Activated CD4-positive, CD25-positive, alpha-beta regulatory T cell treated with anti-CD3 and anti-CD28 coated beads, Interleukin-2, amount 50 U/mL, for 24 hours (primary cell): ENCODE data around the gene UBE2D3.
"Not testable (repeated sequence)": the region's sequence is repeated elsewhere in the genome, so short reads cannot be mapped to it uniquely, and the experiment has no call there.

ENCODE experiments used
- ATAC-seq, 2 donors: fragments of 150-1000 bp; cut with Tn5 transposase; one replicate each; pipeline ENCODE4 v1.10.0; 2021; ENCODE audit warnings: mild to moderate bottlenecking in 1 of 2, moderate library complexity in 1 of 2

Gene UBE2D3

GRCh38 chr4:102829803-102830202 lies 2.5 kb upstream of the UBE2D3 start:
- no peak for ATAC-seq

GRCh38 chr4:102828497-102828808 lies 1.1 kb upstream of the UBE2D3 start:
- no peak for ATAC-seq

- peak; percentile 70 to 80 for ATAC-seq
Measured at GRCh38 chr4:102827674-102828496, 534 bp upstream of the UBE2D3 start.

GRCh38 chr4:102826105-102826889 lies 1.1 kb downstream of the UBE2D3 start:
- ATAC-seq: no peak

GRCh38 chr4:102825261-102826091 lies 1.9 kb downstream of the UBE2D3 start:
- ATAC-seq: no peak

GRCh38 chr4:102824398-102824797 lies 3.0 kb downstream of the UBE2D3 start:
- ATAC-seq: no peak

- no peak for ATAC-seq
Measured at GRCh38 chr4:102823897-102824296, 3.5 kb downstream of the UBE2D3 start.

GRCh38 chr4:102823464-102823863 lies 3.9 kb downstream of the UBE2D3 start:
- ATAC-seq: no peak

- ATAC-seq: peak; percentile 69 to 75
Measured at GRCh38 chr4:102819588-102820365, 7.6 kb downstream of the UBE2D3 start.

- ATAC-seq: not testable (repeated sequence)
Measured at GRCh38 chr4:102819100-102819499, 8.3 kb downstream of the UBE2D3 start.

GRCh38 chr4:102817613-102818268 lies 9.6 kb downstream of the UBE2D3 start:
- no peak for ATAC-seq

- no peak for ATAC-seq
Measured at GRCh38 chr4:102817021-102817605, 10.2 kb downstream of the UBE2D3 start.

GRCh38 chr4:102815981-102816380 lies 11.4 kb downstream of the UBE2D3 start:
- peak; percentile 49 to 60 for ATAC-seq

- peak; percentile 21 to 25 for ATAC-seq
Measured at GRCh38 chr4:102809691-102810090, 17.7 kb downstream of the UBE2D3 start.

GRCh38 chr4:102809190-102809589 lies 18.2 kb downstream of the UBE2D3 start:
- ATAC-seq: peak; percentile 55 to 71

GRCh38 chr4:102808009-102808408 lies 19.3 kb downstream of the UBE2D3 start:
- no peak for ATAC-seq

- no peak for ATAC-seq
Measured at GRCh38 chr4:102807345-102807744, 20.0 kb downstream of the UBE2D3 start.

GRCh38 chr4:102799816-102800215 lies 27.5 kb downstream of the UBE2D3 start:
- ATAC-seq: no peak

- ATAC-seq: no peak
Measured at GRCh38 chr4:102794999-102795398, 32.4 kb downstream of the UBE2D3 start.

GRCh38 chr4:102792361-102792936 lies 34.9 kb downstream of the UBE2D3 start:
- ATAC-seq: no peak

- ATAC-seq: no peak
Measured at GRCh38 chr4:102791318-102791835, 36.0 kb downstream of the UBE2D3 start.
